Middle frontal gyrus (tissue), 1 donor: ENCODE results near the gene CDC16.
"Not testable (repeated sequence)": the region's sequence is repeated elsewhere in the genome, so short reads cannot be mapped to it uniquely, and the experiment has no call there.

Experiments used
- DNase-seq: peaks from one replicate; pipeline ENCODE4 v3.0.0-alpha.2; 2015; ENCODE audit warnings: low spot score; ENCODE audit errors: extremely low spot score

The CDC16 gene, protein sequence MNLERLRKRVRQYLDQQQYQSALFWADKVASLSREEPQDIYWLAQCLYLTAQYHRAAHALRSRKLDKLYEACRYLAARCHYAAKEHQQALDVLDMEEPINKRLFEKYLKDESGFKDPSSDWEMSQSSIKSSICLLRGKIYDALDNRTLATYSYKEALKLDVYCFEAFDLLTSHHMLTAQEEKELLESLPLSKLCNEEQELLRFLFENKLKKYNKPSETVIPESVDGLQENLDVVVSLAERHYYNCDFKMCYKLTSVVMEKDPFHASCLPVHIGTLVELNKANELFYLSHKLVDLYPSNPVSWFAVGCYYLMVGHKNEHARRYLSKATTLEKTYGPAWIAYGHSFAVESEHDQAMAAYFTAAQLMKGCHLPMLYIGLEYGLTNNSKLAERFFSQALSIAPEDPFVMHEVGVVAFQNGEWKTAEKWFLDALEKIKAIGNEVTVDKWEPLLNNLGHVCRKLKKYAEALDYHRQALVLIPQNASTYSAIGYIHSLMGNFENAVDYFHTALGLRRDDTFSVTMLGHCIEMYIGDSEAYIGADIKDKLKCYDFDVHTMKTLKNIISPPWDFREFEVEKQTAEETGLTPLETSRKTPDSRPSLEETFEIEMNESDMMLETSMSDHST

DNA sequence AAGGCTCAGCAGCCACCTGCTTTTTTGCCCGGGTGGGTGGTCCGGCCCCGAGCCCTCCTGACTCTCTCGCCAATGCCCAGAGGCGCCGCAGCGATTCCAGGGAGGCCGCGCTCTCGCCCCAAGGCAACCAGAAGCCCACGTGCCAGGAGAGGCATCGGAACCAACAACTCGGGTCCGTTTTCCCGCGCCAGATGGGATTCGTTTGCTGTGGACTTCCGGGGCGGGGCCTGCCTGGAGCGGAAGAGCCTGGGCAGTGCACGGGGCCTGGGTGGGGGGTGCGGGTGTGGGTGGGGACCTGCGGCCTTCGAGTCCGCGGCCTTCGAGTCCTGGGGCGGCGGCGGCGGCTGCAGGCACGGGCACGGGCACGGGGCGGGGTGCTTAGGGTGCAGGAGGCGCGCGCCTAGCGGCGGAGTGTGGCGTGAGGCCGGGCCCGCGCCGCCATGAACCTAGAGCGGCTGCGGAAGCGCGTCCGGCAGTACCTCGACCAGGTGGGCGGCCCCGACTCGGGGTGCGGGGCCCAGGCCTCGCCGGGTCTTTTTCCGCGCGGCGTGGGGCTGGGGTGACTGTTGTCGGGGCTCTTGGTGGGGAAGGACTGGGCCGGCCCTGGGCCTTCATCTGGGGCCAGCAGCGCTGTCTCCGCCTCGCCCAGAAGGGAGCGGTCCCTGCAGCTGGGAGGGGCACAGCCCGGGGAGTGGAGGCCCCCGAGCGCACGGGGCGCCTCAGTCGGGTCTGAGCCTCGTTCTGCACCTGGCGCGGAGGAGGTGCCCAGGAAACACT lies at the start of gene CDC16:
Gene CDC16 (plus strand): TSS at position 253 of the 777 bp plus-strand sequence. CDS start 188 bp downstream, at position 441.
- DNase-seq = peak; percentile 90

DNA sequence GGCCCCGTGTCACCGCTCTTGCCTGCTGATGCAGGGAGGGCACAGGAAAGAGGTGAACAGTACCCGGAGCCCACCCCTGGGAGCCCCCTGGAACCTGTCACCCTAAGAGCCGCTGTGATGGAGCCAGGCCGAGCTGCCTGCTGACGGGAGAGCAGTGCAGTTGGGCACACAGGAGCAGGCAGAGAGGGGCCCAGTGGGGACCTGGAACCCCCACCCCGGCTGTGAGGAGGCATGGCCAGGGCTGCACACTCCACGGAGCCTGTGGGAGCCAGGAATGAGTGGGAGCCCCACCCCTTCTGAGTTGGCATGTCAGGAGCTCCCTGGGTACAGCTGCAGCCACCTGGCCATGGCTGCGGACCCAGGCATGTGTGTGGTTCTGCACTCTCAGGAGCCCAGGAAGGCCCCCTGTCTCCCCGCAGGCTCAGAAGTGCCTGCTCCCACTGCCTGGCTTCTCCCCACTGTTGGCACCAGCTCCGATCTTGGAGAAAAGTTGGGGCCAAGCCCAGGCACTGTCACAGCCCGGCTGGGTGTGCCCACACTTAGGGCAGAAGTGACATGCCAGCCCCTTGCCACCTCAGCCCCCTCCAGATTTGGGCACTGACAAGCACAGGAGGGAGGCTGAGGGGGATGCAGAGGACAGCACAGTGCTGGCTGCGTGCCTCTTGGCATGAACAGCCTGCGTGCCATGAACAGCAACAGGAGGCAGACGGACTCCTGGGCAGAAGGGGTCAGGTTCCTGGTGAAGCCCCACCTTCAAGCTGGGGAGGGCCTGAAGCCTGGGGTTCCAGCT lies 49.3 kb upstream of the CDC16 start:
- no peak for DNase-seq

DNA sequence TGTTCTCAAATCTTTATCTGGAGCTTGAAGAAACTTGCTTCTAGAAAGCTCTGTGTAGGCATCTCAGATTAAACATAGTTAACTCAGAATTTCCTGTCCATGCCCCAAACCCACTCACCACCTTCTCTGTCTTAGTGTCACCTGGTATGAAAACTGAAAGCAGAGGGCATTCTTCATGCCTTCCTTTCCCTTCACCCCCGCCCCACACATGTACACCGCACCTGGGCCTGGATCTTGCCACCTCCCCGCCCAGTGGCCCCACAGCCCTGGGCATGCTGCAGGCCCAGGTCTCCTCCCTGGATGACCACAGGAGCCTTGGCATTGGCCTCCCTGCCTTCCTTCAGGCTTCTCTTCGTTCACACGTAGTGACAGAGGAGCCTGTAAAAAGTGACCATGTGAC lies 39.8 kb upstream of the CDC16 start:
- DNase-seq = no peak

DNA sequence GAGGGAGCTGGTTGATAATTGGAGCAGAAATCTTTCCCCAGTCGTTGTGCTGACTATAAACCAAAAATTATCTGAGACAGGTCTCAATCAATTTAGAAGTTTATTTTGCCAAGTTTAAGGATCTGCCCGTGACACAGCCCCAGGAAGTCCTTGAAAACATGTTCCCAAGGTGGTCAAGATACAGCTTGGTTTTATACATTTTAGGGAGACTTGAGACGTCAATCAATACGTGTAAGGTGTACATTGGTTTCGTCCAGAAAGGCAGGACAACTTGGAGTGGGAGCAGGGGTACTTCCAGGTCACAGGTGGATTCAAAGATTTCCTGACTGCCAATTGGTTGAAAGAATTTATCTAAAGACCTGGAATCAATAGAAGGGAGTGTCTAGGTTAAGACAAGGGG lies 38.1 kb upstream of the CDC16 start:
- no peak for DNase-seq

DNA sequence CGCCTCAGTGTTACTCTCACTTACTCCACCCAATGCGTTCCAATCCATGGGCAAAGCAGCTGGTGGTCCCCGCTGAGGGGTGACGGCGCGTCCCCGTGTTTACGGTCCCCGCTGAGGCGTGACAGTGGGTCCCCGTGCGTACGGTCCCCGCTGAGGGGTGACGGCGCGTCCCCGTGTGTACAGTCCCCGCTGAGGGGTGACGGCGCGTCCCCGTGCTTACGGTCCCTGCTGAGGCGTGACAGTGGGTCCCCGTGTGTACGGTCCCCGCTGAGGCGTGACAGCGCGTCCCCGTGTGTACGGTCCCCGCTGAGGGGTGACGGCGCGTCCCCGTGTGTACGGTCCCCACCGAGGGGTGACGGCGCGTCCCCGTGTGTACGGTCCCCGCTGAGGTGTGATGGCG lies 36.1 kb upstream of the CDC16 start:
- DNase-seq = no peak

DNA sequence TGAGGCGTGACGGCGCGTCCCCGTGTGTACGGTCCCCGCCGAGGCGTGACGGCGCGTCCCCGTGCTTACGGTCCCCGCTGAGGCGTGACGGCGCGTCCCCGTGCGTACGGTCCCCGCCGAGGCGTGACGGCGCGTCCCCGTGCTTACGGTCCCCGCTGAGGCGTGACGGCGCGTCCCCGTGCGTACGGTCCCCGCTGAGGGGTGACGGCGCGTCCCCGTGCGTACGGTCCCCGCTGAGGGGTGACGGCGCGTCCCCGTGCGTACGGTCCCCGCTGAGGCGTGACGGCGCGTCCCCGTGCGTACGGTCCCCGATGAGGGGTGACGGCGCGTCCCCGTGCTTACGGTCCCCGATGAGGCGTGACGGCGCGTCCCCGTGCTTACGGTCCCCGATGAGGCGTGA lies 35.2 kb upstream of the CDC16 start:
- DNase-seq = not testable (repeated sequence)

DNA sequence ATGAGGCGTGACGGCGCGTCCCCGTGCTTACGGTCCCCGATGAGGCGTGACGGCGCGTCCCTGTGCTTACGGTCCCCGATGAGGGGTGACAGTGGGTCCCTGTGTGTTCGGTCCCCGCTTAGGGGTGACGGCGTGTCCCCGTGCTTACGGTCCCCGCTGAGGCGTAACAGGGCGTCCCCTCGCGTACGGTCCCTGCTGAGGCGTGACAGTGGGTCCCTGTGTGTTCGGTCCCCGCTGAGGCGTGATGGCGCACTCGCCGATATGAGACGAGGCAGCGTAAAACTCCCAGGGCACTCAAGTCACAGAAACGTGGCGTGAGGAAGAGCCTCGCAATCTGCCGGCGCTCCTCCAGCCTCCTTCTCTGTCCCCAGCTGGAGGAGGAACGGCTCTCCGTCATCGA lies 34.7 kb upstream of the CDC16 start:
- no peak for DNase-seq

DNA sequence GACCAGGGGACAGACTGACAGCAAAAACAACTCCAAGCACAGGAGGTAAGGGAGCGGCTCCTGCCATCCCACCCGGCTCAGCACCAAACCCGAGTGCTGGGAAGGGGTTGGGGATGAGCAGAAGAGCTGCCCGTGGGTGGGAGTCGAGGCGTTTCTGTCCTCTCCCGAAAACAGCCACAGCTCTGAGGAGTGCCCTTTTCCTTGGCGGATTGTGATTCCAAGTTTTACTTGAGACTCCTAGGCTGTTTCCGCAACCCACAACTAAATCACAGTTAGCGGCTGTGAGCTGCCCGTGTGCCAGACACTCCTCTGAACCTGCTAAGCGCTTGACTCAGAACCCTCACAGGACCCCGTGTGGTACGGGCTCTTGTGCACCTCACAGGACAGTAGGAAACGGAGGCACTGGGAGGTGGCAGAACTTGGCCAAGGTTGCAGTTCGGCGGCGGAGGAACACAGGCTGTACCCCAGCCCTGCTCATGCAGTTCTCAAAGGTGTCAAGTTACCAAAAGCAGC lies 34.2 kb upstream of the CDC16 start:
- DNase-seq = no peak

DNA sequence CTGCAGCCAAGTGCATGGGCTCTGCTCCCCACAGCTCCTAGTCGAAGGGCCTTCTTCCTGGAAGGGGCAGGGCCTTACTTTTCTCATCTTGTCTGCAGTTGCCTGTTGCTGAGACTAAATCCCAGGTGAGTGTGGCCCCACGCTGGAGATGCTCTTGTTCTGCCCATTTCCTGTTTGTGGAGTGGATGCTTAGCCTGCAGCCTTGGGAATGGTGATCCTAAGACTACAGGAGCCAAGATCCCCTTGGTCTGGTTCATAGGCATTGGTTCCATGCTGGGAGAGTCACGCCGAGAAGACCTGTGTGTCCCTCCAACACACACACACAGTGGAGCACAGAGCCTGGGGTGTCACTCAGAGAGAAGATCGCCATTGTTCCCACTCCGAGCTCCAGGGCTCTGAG lies 32.1 kb upstream of the CDC16 start:
- no peak for DNase-seq

DNA sequence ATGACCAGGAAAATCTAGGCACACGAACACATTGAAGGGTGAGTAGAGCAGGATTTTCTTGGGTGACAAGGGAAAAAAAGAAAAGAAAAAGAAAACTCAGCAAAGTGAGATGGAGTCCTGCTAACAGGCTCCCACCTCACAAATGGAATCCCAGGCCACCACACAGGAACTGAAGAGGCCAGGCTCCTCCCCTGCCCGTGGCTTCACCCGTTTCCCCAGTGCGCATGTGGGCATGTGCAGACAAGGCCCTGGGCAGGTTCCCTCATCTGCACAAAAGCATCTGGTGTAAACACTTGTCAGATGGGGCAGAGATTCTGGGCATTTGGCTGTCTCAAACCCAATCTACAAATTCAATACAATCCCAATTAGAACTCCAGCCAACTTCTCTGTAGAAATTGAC lies 31.2 kb upstream of the CDC16 start:
- no peak for DNase-seq

DNA sequence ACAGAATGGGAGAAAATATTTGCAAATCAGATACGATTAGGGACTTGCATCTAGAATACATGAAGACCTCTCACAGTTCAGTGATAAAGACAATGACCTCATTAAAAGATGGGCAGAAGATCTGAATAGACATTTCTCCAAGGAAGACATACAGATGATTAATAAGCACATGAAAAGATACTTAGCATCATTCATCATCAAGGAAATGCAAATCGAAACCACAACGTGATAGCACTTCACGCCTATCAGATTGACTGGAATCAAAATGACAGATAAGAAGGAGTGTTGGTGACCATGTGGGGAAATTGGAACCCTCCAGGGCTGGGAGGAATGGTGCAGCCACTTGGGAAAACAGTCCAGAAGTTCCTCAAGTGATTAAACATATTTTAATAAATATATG lies 29.8 kb upstream of the CDC16 start:
- no peak for DNase-seq

DNA sequence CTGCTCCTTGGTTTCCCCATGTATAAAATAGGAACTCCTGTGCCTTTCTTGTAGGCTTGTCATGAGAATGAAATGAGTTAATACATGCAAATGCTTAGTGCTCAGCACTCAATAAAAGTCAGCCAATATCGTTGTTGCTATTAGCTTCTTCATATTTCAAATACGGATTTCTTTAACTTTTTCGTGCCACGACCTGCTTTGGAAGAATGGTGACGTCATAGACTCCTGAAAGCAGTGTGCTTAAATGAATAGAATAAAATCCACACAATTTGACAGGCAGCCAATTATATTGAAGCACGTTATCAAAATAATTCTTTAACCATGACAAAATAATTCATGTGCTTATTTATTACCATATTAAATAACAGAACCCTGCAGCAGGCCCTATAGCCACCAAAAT lies 26.6 kb upstream of the CDC16 start:
- no peak for DNase-seq

DNA sequence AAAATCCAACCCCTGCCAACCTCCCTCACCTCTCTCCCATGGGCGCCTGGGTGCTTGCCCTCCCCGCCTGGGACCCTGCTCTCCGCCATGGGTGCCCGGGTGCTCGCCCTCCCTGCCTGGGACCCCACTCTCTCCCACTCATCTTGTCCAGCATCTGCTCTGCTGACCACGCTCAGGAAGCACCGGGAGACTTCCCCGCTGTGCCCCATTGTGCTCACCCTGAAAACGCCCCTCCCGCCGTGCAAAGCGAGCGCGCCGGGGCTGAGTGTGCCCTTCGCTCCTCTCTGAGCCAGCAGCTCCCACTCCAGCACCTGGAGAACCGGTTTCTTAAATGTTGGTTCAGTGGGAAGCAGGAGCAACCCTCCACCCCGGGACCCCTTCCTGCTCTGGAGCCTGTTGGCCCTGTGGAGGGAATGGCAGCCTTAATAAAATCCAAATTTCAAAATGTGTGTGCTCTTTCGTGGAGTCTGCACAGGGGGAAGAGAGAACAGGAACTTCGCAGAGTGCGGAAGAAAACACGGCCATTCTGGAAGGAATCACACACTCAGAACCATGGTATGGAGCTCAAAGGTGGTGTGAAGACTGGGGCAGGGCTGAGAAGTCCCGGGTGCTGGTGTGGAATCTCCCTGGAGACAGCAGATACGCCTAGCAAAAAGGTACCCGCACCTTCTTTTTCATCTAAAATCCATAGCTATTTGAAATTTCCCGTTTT lies 23.1 kb upstream of the CDC16 start:
- DNase-seq = no peak

DNA sequence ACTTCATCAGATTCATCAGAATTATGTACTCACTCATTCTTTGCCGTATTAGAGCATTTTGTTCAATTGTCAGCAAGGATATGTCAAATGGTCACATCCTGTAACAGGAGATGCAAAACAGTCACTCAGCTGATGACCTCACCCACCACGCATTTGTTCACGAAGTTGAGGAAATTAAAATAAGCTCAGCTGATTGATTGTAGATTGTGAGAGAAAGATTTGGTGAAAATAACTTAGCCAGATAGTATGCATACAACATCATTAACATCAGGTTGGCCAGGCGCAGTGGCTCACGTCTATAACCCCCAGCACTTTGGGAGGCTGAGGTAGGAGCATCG lies 22.6 kb upstream of the CDC16 start:
- DNase-seq = no peak

DNA sequence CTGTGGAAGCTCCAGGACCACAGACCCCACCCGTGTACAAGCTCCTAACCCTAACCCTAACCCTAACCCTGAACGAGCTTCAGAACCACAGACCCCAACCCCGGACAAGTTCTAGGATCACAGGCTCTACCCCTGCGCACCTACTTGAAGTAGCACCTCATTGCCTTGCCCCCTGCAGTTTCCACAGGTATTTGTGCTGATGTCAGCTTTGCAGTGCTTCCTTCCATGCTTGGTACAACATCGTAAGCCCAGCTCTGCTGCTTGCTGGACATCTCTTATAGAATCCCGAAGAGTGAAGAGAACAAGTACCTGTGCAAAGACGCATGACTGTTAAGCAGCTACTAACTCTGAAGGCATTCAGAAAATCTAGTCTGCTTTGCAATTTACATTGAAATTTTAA lies 20.7 kb upstream of the CDC16 start:
- no peak for DNase-seq

DNA sequence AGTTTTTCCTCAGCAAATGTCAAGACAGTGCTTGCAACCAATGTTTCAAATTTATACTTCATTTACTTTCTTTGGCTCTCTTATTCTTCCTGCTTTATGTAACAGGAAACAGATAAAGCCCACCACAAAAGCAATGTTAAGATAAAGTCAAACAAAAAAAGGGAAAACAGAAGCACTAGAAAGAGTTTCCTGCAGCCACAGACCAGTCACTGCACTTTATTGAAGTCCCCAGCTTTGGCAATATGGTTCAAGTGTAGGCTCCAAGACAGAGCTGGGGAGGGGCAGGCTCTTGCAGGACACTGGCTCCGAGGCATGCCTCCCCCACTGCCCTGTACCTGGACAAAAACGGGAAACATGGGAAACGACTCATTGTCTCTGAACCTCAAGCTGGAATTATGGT lies 15.3 kb upstream of the CDC16 start:
- no peak for DNase-seq

DNA sequence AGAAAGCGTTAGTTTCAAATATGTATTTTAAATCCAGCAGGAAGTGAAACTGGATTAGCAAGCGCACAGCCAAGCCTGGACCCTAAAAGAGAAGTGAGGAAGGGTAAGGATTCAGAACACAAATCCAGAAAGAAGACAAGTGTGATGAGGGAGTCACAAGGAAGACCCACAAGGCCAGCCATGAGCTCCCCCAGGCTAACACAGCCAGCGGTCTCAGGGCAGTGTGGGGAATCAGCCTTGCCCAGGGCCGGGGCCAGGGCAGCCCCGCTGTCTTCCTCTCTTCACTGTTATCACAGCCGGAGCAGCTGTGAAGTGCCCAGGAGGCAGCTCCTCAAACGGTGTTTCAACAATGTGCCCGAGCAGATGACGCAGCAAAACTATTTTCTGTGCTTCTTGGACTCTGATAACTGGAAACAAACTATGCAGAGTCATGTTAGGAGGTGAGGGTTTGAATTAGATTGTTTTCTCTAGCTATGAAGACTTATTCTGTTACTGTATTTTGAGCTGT lies 12.2 kb upstream of the CDC16 start:
- no peak for DNase-seq

DNA sequence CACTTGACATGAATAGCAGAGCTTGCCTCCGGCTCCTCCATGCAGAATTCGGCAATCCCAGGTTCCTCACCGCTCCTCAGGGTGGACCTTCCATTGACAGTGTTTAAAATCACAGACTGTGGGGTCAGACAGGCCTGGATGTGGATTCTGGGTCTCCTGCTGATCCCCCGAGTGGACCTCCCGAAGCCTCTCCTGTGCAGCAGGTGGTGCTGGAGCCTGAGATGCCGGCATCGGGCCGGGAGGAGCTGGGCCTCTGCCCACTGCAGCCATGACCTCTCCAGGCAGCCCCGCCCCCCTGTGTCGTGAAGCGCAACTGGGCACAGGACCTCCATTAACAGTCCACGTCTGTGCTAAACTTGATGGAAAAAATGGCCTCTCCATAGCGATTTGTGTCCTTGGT lies 10.5 kb upstream of the CDC16 start:
- DNase-seq = no peak

DNA sequence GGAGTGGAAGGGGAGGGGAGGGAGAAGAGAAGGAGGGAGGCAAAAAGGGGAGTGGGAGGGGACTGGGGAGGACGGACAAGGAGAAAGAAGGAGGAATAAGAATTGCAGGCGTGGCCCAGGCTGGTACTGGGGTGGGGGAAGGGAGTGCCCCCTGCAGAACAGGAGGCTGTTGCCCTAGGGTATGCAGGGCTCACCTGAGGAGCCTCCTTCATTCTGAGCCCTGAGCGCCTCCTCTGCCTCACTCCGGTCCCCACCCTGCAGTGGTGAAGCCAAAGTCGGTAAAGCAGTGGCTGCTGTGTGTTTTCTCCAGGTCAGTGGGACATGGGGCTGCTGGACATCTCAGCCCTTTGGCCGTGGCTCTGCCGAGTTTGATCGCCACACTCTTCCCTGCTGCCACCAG lies 9.1 kb upstream of the CDC16 start:
- no peak for DNase-seq

DNA sequence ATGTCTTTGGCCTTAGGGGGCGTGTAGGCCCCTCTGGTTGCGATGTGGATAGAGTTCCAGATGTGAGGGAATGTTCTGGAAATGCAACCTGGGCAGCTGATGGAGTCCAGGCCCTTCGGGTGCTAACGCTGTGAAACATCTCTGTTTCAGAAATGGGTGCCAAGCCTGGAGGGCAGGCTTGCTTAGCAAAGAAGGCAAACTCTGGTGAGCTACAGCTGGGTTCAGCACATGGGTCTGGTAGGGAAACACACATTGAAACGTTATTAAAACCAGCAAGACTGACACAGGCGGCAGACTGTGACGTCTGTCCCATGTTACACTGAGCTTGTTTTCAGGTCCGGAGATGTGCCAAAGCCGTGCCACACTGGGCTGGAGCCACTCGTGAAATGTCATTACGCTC lies 8.6 kb upstream of the CDC16 start:
- DNase-seq = no peak
